HEK293T (cell line): ENCODE results near the gene C1QTNF6.

Experiments
- ARNT ChIP-seq: fragments of 450-650 bp; IDR thresholded peaks from 2 replicates; pipeline ENCODE4 v1.6.1; 2017; ENCODE audit warnings: mild to moderate bottlenecking
- FOXA1 ChIP-seq: fragments of 450-650 bp; IDR thresholded peaks from 2 replicates; pipeline ENCODE4 v1.6.1; 2016; ENCODE audit warnings: mild to moderate bottlenecking
- HDGF ChIP-seq: fragments of 450-650 bp; IDR thresholded peaks from 2 replicates; pipeline ENCODE4 v1.6.1; 2017; ENCODE audit warnings: antibody characterized with exemption, borderline replicate concordance
- LEF1 ChIP-seq: fragments of 450-650 bp; IDR thresholded peaks from 2 replicates; pipeline ENCODE4 v1.6.1; 2017; ENCODE audit warnings: mild to moderate bottlenecking, borderline replicate concordance
- NFRKB ChIP-seq: fragments of 450-650 bp; IDR thresholded peaks from 2 replicates; pipeline ENCODE4 v1.6.1; 2016; ENCODE audit warnings: mild to moderate bottlenecking, moderate library complexity
- SP1 ChIP-seq: fragments of 450-650 bp; IDR thresholded peaks from 2 replicates; pipeline ENCODE4 v1.6.1; 2017
- SUZ12 ChIP-seq: fragments of 450-650 bp; IDR thresholded peaks from 2 replicates; pipeline ENCODE4 v1.6.1; 2016; ENCODE audit warnings: mild to moderate bottlenecking
- TARDBP ChIP-seq: fragments of 450-650 bp; IDR thresholded peaks from 2 replicates; pipeline ENCODE4 v1.6.1; 2016
- ZNF384 ChIP-seq: fragments of 450-650 bp; IDR thresholded peaks from 2 replicates; pipeline ENCODE4 v1.6.1; 2016

DNA sequence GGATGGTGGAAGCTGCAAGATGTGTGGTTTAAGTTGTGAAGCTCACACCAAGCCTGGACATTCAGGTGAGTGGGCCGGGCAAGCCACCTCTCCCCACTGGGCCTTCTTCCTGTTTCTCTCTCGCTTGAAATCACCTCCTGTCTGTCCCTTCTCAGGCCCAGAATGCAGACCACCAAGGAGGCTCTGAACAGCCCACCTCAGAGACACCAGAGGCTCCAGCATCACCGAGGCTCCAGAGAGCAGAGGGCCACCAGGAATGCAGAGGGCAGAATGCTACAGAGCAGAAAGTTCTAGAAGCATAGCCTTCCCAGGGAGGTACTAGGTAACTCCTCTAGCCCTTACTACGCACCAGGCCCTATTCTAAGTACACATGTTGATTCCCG is 23.6 kb downstream of the C1QTNF6 start:
- TF ChIP-seq SP1 (no peak), SUZ12 (no peak), TARDBP (no peak), ZNF384 (no peak), NFRKB (no peak), HDGF (no peak), FOXA1 (no peak), LEF1 (no peak), ARNT (no peak)
